ENCODE results near the gene MYRIP.

Gene MYRIP

GRCh38 chr3:39978308-39978707, 168.9 kb downstream of the MYRIP start:
- TF ChIP-seq POLR2A (IDR thresholded peaks at IDR 0.05; ENCODE audit: low read depth, low read length) = no peak
- no peak for TF ChIP-seq POLR2AphosphoS5 (IDR thresholded peaks at IDR 0.05; ENCODE audit: low read depth, low read length)
- no peak for TF ChIP-seq TAF1 (IDR thresholded peaks at IDR 0.05; ENCODE audit: borderline replicate concordance, low read depth, low read length)
- DNase-seq (ENCODE audit: insufficient read length) (no peak), FAIRE-seq (no peak)

DNA sequence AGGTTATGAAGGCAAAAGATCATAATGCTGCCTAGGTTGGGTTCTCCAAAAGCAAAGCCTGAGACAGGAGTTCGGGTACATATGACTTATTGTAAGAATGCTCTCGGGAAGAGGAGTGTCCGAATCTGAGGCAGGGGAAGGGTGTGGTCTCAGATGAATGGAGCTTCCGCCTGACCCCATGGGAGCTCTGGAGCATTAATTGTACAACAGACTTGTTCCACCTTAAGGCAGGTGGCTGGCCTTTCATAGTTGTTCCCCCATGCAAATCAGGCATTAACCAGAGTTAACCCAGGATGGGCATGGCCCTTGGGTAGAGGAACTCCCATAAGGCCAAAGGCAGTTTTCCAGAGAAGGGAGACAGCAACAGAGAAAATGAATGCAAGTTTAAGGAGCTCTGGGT, 170.6 kb downstream of the MYRIP start:
- no peak for FAIRE-seq
- no peak for DNase-seq (ENCODE audit: insufficient read length)
- TF ChIP-seq POLR2A (IDR thresholded peaks at IDR 0.05; ENCODE audit: low read depth, low read length) (no peak), TAF1 (IDR thresholded peaks at IDR 0.05; ENCODE audit: borderline replicate concordance, low read depth, low read length) (no peak), POLR2AphosphoS5 (IDR thresholded peaks at IDR 0.05; ENCODE audit: low read depth, low read length) (no peak)

- TF ChIP-seq TAF1 (IDR thresholded peaks at IDR 0.05; ENCODE audit: borderline replicate concordance, low read depth, low read length) (no peak), POLR2A (IDR thresholded peaks at IDR 0.05; ENCODE audit: low read depth, low read length) (no peak)
- no peak for DNase-seq (ENCODE audit: insufficient read length)
- no peak for FAIRE-seq
Observed at GRCh38 chr3:39980781-39981180, 171.4 kb downstream of the MYRIP start.

- no peak for DNase-seq (ENCODE audit: insufficient read length)
- TF ChIP-seq TAF1 (IDR thresholded peaks at IDR 0.05; ENCODE audit: borderline replicate concordance, low read depth, low read length) (no peak), POLR2AphosphoS5 (IDR thresholded peaks at IDR 0.05; ENCODE audit: low read depth, low read length) (no peak), POLR2A (IDR thresholded peaks at IDR 0.05; ENCODE audit: low read depth, low read length) (no peak)
- FAIRE-seq = no peak
Observed at GRCh38 chr3:39981547-39982184, 172.3 kb downstream of the MYRIP start.

- DNase-seq (ENCODE audit: insufficient read length) = no peak
- FAIRE-seq = no peak
- TF ChIP-seq POLR2AphosphoS5 (IDR thresholded peaks at IDR 0.05; ENCODE audit: low read depth, low read length) (no peak), TAF1 (IDR thresholded peaks at IDR 0.05; ENCODE audit: borderline replicate concordance, low read depth, low read length) (no peak)
Observed at GRCh38 chr3:39982665-39983357, 173.4 kb downstream of the MYRIP start.

DNA sequence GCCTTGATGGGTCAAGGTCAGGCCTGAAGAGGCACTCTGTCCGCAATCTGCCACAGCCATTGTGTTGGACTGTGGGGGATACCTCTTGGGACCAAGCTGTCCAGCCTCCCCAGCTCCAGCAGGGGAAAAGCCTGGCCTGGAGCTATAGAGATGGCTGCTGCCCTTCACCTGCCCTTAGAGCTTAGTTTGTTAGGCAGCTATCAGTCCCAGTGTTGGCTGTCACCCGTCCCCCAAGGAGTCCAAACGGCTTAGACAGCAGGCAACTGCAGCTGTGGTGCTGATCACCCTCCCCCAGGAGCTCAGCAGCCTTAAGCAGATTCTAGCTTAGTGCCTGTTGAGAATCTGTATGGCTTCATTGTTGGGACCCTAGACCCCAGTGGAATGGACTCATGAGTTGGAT, 180.3 kb downstream of the MYRIP start:
- TF ChIP-seq TAF1 (IDR thresholded peaks at IDR 0.05; ENCODE audit: borderline replicate concordance, low read depth, low read length) = no peak
- FAIRE-seq = no peak
- no peak for DNase-seq (ENCODE audit: insufficient read length)

DNA sequence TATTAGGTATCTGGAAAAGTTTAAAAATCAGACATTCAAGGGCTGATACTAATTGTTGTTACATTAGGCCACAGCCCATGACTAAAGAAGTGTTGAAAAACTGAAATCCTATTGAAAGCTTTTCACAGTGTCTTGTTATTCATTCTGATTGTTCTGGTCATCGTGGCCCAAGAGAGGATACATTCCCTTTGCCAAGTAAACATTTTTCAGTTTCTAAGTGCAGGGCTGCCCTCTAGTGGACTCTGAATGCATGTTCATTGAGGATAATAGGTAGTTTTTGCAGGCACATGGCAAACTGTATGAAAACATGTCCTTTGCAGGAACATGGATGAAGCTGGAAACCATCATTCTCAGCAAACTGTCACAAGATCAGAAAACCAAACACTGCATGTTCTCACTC, 181.1 kb downstream of the MYRIP start:
- DNase-seq (ENCODE audit: insufficient read length) = no peak
- TF ChIP-seq POLR2A (IDR thresholded peaks at IDR 0.05; ENCODE audit: low read depth, low read length) (no peak), POLR2AphosphoS5 (IDR thresholded peaks at IDR 0.05; ENCODE audit: low read depth, low read length) (no peak), TAF1 (IDR thresholded peaks at IDR 0.05; ENCODE audit: borderline replicate concordance, low read depth, low read length) (no peak)
- FAIRE-seq = peak; percentile 5

DNA sequence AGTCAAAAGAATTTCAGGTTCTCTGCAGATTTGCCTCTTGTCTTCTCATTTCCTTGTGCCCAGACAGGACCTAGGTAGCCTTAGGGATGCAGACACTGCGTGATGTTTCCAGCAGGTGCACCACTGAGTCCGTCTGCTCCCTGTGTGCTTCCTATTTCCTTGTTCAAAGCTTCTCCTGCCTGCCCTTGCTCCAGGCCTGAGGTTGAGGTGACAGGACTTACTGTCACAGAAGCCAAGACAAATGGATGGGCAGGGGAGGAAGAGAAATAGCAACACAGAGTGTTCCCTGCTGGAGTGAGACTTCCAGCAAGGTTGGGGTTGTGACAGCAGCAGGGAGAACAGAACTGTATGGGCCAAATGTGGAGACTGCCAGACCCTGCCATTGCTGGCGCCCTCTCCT, 199.4 kb downstream of the MYRIP start:
- FAIRE-seq (no peak), DNase-seq (ENCODE audit: insufficient read length) (no peak)
- no peak for TF ChIP-seq TAF1 (IDR thresholded peaks at IDR 0.05; ENCODE audit: borderline replicate concordance, low read depth, low read length)
- no peak for TF ChIP-seq POLR2AphosphoS5 (IDR thresholded peaks at IDR 0.05; ENCODE audit: low read depth, low read length)
- TF ChIP-seq POLR2A (IDR thresholded peaks at IDR 0.05; ENCODE audit: low read depth, low read length) = no peak

GRCh38 chr3:40009991-40010390, 200.6 kb downstream of the MYRIP start:
- FAIRE-seq (no peak), DNase-seq (ENCODE audit: insufficient read length) (no peak)
- TF ChIP-seq POLR2AphosphoS5 (IDR thresholded peaks at IDR 0.05; ENCODE audit: low read depth, low read length) (no peak), TAF1 (IDR thresholded peaks at IDR 0.05; ENCODE audit: borderline replicate concordance, low read depth, low read length) (no peak), POLR2A (IDR thresholded peaks at IDR 0.05; ENCODE audit: low read depth, low read length) (no peak)

GRCh38 chr3:40012381-40012780, 203.0 kb downstream of the MYRIP start:
- no peak for DNase-seq (ENCODE audit: insufficient read length)
- no peak for FAIRE-seq
- TF ChIP-seq POLR2AphosphoS5 (IDR thresholded peaks at IDR 0.05; ENCODE audit: low read depth, low read length) (no peak), POLR2A (IDR thresholded peaks at IDR 0.05; ENCODE audit: low read depth, low read length) (no peak)

DNA sequence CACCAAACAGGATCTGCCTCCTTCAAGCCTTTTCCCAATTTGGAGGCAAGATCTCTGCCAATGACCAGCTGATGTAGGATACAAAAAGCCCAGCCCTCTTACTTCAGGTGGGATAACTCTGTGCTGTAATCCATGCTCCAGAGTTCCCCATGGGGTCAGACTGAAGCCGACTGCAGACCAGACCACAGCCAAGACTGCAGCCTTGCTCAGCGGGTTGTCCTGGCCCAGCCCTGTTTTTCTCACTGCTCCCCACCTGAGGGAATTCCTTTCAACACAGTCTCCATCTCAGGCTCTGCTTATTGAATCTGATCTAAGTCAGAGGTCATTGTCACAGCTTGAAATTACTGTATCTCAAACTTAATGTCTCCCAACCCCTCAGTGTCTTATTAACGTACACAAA, 207.0 kb downstream of the MYRIP start:
- no peak for DNase-seq (ENCODE audit: insufficient read length)
- no peak for FAIRE-seq
- TF ChIP-seq TAF1 (IDR thresholded peaks at IDR 0.05; ENCODE audit: borderline replicate concordance, low read depth, low read length) = no peak
- no peak for TF ChIP-seq POLR2A (IDR thresholded peaks at IDR 0.05; ENCODE audit: low read depth, low read length)
- no peak for TF ChIP-seq POLR2AphosphoS5 (IDR thresholded peaks at IDR 0.05; ENCODE audit: low read depth, low read length)

DNA sequence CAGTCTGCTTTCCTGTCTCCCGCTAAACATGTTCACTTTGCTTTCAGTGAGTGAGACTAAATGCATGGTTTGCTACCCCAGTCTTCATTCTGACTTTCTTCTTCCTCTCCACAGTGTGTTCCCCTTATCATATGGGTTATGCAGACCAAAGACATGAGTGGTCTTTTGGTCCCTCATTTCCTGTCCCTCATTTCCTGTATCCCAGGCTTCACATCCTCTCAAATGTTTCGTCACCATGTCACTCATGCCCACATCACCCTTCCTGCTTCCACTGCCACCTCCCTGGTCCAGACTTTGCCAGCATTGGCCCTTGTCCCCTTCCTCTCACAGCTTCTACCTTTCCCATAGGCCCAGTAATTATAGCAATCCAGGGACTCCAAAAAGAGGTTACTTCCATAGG, 209.0 kb downstream of the MYRIP start:
- FAIRE-seq (no peak), DNase-seq (ENCODE audit: insufficient read length) (no peak)
- TF ChIP-seq POLR2A (IDR thresholded peaks at IDR 0.05; ENCODE audit: low read depth, low read length) (no peak), POLR2AphosphoS5 (IDR thresholded peaks at IDR 0.05; ENCODE audit: low read depth, low read length) (no peak), TAF1 (IDR thresholded peaks at IDR 0.05; ENCODE audit: borderline replicate concordance, low read depth, low read length) (no peak)

Data from GM12892 (cell line).